Thoracic aorta (tissue), 2 donors: ENCODE measurements around the gene KCTD17. TPM values are rescaled to one million over a fixed set of nuclear protein-coding genes. Genes with fewer than 3 reads are reported as not detected.
A peak's percentile ranks its signal among the peaks of the same experiment; 100 is the strongest.

ENCODE experiments used
- ATAC-seq: fragments of 150-250 bp; one replicate; pipeline ENCODE4 v1.8.0; 2017; ENCODE audit warnings: low read depth; ENCODE audit not compliant: insufficient number of reproducible peaks, low FRiP score
- DNase-seq: peaks from one replicate; pipeline ENCODE4 v3.0.0-alpha.2; 2020; ENCODE audit warnings: low spot score
- H3K27ac ChIP-seq, 2 donors: fragments of 200-600 bp; sonication (generic); 1 replicate in 1 of 2; 2 replicates in 1 of 2; pipeline ENCODE4 v1.5.1; 2016; ENCODE audit warnings: mild to moderate bottlenecking in 2 of 2, moderate library complexity in 2 of 2
- H3K27me3 ChIP-seq: fragments of 200-600 bp; sonication (generic); replicated peaks from 2 replicates; pipeline ENCODE4 v1.6.0; 2016; ENCODE audit warnings: mild to moderate bottlenecking; ENCODE audit not compliant: insufficient read depth
- H3K36me3 ChIP-seq: fragments of 200-600 bp; sonication (generic); one replicate; pipeline ENCODE4 v1.5.1; 2016
- H3K4me1 ChIP-seq, 2 donors: fragments of 200-600 bp; sonication (generic); 1 replicate in 1 of 2; 2 replicates in 1 of 2; pipeline versions ENCODE4 v1.5.1 to v1.6.0; 2016; ENCODE audit warnings: low read depth in 2 of 2, mild to moderate bottlenecking in 1 of 2; ENCODE audit not compliant: control insufficient read depth in 1 of 2
- H3K4me3 ChIP-seq: fragments of 200-600 bp; sonication (generic); 2 replicates; pipeline ENCODE4 v1.5.1; 2016; ENCODE audit warnings: mild to moderate bottlenecking
- H3K9me3 ChIP-seq: fragments of 200-600 bp; sonication (generic); 2 replicates; pipeline ENCODE4 v1.5.1; 2016
- CTCF ChIP-seq: fragments of 200-600 bp; sonication (generic); IDR thresholded peaks from one replicate; pipeline ENCODE4 v1.5.1; 2019; ENCODE audit warnings: antibody characterized with exemption
- total RNA-seq, 2 donors: library from RNA; depleted of rRNA; stranded (reverse); fragments of >200 nt; gene quantifications; one replicate each; pipeline versions ENCODE4 v1.1.0 to v1.2.3, GENCODE V29; 2016

Gene KCTD17
- total RNA-seq, 2 donors from 2014 or later: 16.7 to 32.4 TPM

- Histone ChIP-seq H3K9me3 (no peaks in the 10 kb centered on the region), H3K4me3 (peak overlapping the region; percentile 90)
Observed at GRCh38 chr22:37021041-37021440, 30.5 kb upstream of the KCTD17 start.

GRCh38 chr22:37021710-37022482, 29.6 kb upstream of the KCTD17 start:
- H3K36me3 ChIP-seq: peaks cover 27% of the 10 kb centered on the region
- ATAC-seq: no peak
- H3K4me1 ChIP-seq: peaks cover 26 to 45% of the 10 kb centered on the region in 2 donors
- no peak overlapping the region for H3K4me3 ChIP-seq
- no peaks in the 10 kb centered on the region for H3K9me3 ChIP-seq
- H3K27me3 ChIP-seq: no peaks in the 10 kb centered on the region
- no peak overlapping the region for H3K27ac ChIP-seq
- DNase-seq: no peak
- TF ChIP-seq CTCF: peak; percentile 57

More at GRCh38 chr22:37021041-37021440, 30.5 kb upstream of the KCTD17 start:
- no peak for DNase-seq
- Histone ChIP-seq H3K36me3 (peaks cover 19% of the 10 kb centered on the region), H3K4me1 (peaks cover 26 to 45% of the 10 kb centered on the region in 2 donors), H3K27me3 (no peaks in the 10 kb centered on the region), H3K27ac (no peak overlapping the region)
- no peak for TF ChIP-seq CTCF
- no peak for ATAC-seq

GRCh38 chr22:37022483-37023337, 28.8 kb upstream of the KCTD17 start:
- ATAC-seq (no peak), DNase-seq (no peak)
- no peaks in the 10 kb centered on the region for H3K9me3 ChIP-seq
- no peak overlapping the region for H3K27ac ChIP-seq
- no peak for TF ChIP-seq CTCF
- H3K36me3 ChIP-seq: peaks cover 34% of the 10 kb centered on the region
- no peak overlapping the region for H3K4me3 ChIP-seq
- H3K4me1 ChIP-seq: peaks cover 18 to 38% of the 10 kb centered on the region in 2 donors
- no peaks in the 10 kb centered on the region for H3K27me3 ChIP-seq

GRCh38 chr22:37023743-37024338, 27.7 kb upstream of the KCTD17 start:
- H3K9me3 ChIP-seq: no peaks in the 10 kb centered on the region
- peaks cover 39% of the 10 kb centered on the region for H3K36me3 ChIP-seq
- ATAC-seq: no peak
- no peak overlapping the region for H3K4me3 ChIP-seq
- no peak overlapping the region for H3K27ac ChIP-seq
- no peak for DNase-seq
- H3K4me1 ChIP-seq: peaks cover 10 to 29% of the 10 kb centered on the region in 2 donors
- TF ChIP-seq CTCF: no peak
- no peaks in the 10 kb centered on the region for H3K27me3 ChIP-seq
